ENCODE measurements around the gene BAIAP2L1.

The BAIAP2L1 gene

GRCh38 chr7:98360221-98361130 is 40.4 kb downstream of the BAIAP2L1 start:
- DNase-seq (ENCODE audit: low spot score) = no peak
- H2BK120ac ChIP-seq (ENCODE audit: low read depth, low read length) = no peak overlapping the region
- no peak overlapping the region for H4K8ac ChIP-seq (ENCODE audit: low read depth, low read length)
- no peaks in the 10 kb centered on the region for H3K27me3 ChIP-seq (ENCODE audit: control insufficient read depth in 3 of 3, insufficient read depth in 3 of 3, low read depth in 1 of 3, low read length in 3 of 3)
- H3K18ac ChIP-seq (ENCODE audit: low read length) = no peak overlapping the region
- H4K91ac ChIP-seq (ENCODE audit: low read depth, low read length, poor library complexity) = no peak overlapping the region
- no peak overlapping the region for H2AFZ ChIP-seq (ENCODE audit: low read length)
- no peaks in the 10 kb centered on the region for H3K36me3 ChIP-seq (replicated peaks in 1 of 2; ENCODE audit: control insufficient read depth in 2 of 2, insufficient read depth in 2 of 2, low read length in 2 of 2)
- no peak overlapping the region for H3K9ac ChIP-seq (ENCODE audit: low read depth, low read length, poor library complexity)
- H2BK12ac ChIP-seq (ENCODE audit: low read length) = no peak overlapping the region
- peaks cover 0 to 1% of the 10 kb centered on the region in 2 donors for H3K4me1 ChIP-seq (ENCODE audit: control insufficient read depth in 2 of 2, insufficient read depth in 1 of 2, low read depth in 1 of 2, low read length in 2 of 2)
- no CpG with 5 or more reads among the region's 10 CpGs for WGBS, 2 donors (ENCODE audit: extremely low coverage in 2 of 2, insufficient read length in 2 of 2, insufficient replicate concordance in 1 of 2)
- H2BK15ac ChIP-seq (ENCODE audit: low read length) = no peak overlapping the region
- no peak overlapping the region for H2AK5ac ChIP-seq (ENCODE audit: low read depth, low read length)
- no peak overlapping the region for H3K23ac ChIP-seq (ENCODE audit: low read depth, low read length, poor library complexity)
- no peak overlapping the region for H3K14ac ChIP-seq (ENCODE audit: low read length)
- no peak overlapping the region for H3K4me3 ChIP-seq (ENCODE audit: low read length in 2 of 2)
- H3K4me2 ChIP-seq (ENCODE audit: insufficient read depth, low read length, poor library complexity, severe bottlenecking) = no peak overlapping the region
- no peak overlapping the region for H3K4ac ChIP-seq (ENCODE audit: low read length)
- no peak overlapping the region for H3K27ac ChIP-seq (replicated peaks; ENCODE audit: low read length)
- H3K9me3 ChIP-seq (replicated peaks in 1 of 2; ENCODE audit: control insufficient read depth in 2 of 2, insufficient read depth in 1 of 2, low read depth in 1 of 2, low read length in 2 of 2) = peaks cover 0 to 2% of the 10 kb centered on the region in 2 donors
- H3K79me1 ChIP-seq (ENCODE audit: low read depth, low read length) = peaks cover 2% of the 10 kb centered on the region
- H2BK5ac ChIP-seq (ENCODE audit: low read length) = no peak overlapping the region

GRCh38 chr7:98359395-98359794 is 41.5 kb downstream of the BAIAP2L1 start:
- H3K4me2 ChIP-seq (ENCODE audit: insufficient read depth, low read length, poor library complexity, severe bottlenecking) = no peak overlapping the region
- H3K18ac ChIP-seq (ENCODE audit: low read length) = no peak overlapping the region
- no peak overlapping the region for H2AK5ac ChIP-seq (ENCODE audit: low read depth, low read length)
- no peak overlapping the region for H2BK120ac ChIP-seq (ENCODE audit: low read depth, low read length)
- no peak overlapping the region for H3K23ac ChIP-seq (ENCODE audit: low read depth, low read length, poor library complexity)
- no peaks in the 10 kb centered on the region for H3K27me3 ChIP-seq (ENCODE audit: control insufficient read depth in 3 of 3, insufficient read depth in 3 of 3, low read depth in 1 of 3, low read length in 3 of 3)
- no peak overlapping the region for H3K4ac ChIP-seq (ENCODE audit: low read length)
- WGBS, 2 donors (ENCODE audit: extremely low coverage in 2 of 2, insufficient read length in 2 of 2, insufficient replicate concordance in 1 of 2) = no CpG with 5 or more reads among the region's 13 CpGs
- peaks cover 0 to 2% of the 10 kb centered on the region in 2 donors for H3K9me3 ChIP-seq (replicated peaks in 1 of 2; ENCODE audit: control insufficient read depth in 2 of 2, insufficient read depth in 1 of 2, low read depth in 1 of 2, low read length in 2 of 2)
- H3K4me1 ChIP-seq (ENCODE audit: control insufficient read depth in 2 of 2, insufficient read depth in 1 of 2, low read depth in 1 of 2, low read length in 2 of 2) = peaks cover 0 to 1% of the 10 kb centered on the region in 2 donors
- no peak overlapping the region for H3K9ac ChIP-seq (ENCODE audit: low read depth, low read length, poor library complexity)
- H4K8ac ChIP-seq (ENCODE audit: low read depth, low read length) = no peak overlapping the region
- no peak overlapping the region for H2BK5ac ChIP-seq (ENCODE audit: low read length)
- H2AFZ ChIP-seq (ENCODE audit: low read length) = no peak overlapping the region
- no peak overlapping the region for H3K14ac ChIP-seq (ENCODE audit: low read length)
- peaks cover 4% of the 10 kb centered on the region for H3K79me1 ChIP-seq (ENCODE audit: low read depth, low read length)
- peaks cover 0 to 2% of the 10 kb centered on the region in 2 donors for H3K36me3 ChIP-seq (replicated peaks in 1 of 2; ENCODE audit: control insufficient read depth in 2 of 2, insufficient read depth in 2 of 2, low read length in 2 of 2)
- H2BK15ac ChIP-seq (ENCODE audit: low read length) = no peak overlapping the region
- H4K91ac ChIP-seq (ENCODE audit: low read depth, low read length, poor library complexity) = no peak overlapping the region
- H3K4me3 ChIP-seq (ENCODE audit: low read length in 2 of 2) = no peak overlapping the region
- no peak for DNase-seq (ENCODE audit: low spot score)
- H3K27ac ChIP-seq (replicated peaks; ENCODE audit: low read length) = no peak overlapping the region
- H2BK12ac ChIP-seq (ENCODE audit: low read length) = no peak overlapping the region

- H3K79me1 ChIP-seq (ENCODE audit: low read depth, low read length) = peaks cover 4% of the 10 kb centered on the region
- no peak overlapping the region for H3K4me3 ChIP-seq (ENCODE audit: low read length in 2 of 2)
- no peak overlapping the region for H2BK120ac ChIP-seq (ENCODE audit: low read depth, low read length)
- peaks cover 0 to 1% of the 10 kb centered on the region in 2 donors for H3K4me1 ChIP-seq (ENCODE audit: control insufficient read depth in 2 of 2, insufficient read depth in 1 of 2, low read depth in 1 of 2, low read length in 2 of 2)
- no peak overlapping the region for H4K91ac ChIP-seq (ENCODE audit: low read depth, low read length, poor library complexity)
- H3K14ac ChIP-seq (ENCODE audit: low read length) = no peak overlapping the region
- H2AK5ac ChIP-seq (ENCODE audit: low read depth, low read length) = no peak overlapping the region
- H3K4me2 ChIP-seq (ENCODE audit: insufficient read depth, low read length, poor library complexity, severe bottlenecking) = no peak overlapping the region
- H3K9ac ChIP-seq (ENCODE audit: low read depth, low read length, poor library complexity) = no peak overlapping the region
- no peak overlapping the region for H3K4ac ChIP-seq (ENCODE audit: low read length)
- no peaks in the 10 kb centered on the region for H3K27me3 ChIP-seq (ENCODE audit: control insufficient read depth in 3 of 3, insufficient read depth in 3 of 3, low read depth in 1 of 3, low read length in 3 of 3)
- WGBS, 2 donors (ENCODE audit: extremely low coverage in 2 of 2, insufficient read length in 2 of 2, insufficient replicate concordance in 1 of 2) = no CpG with 5 or more reads among the region's 6 CpGs
- H2BK15ac ChIP-seq (ENCODE audit: low read length) = no peak overlapping the region
- H2BK5ac ChIP-seq (ENCODE audit: low read length) = no peak overlapping the region
- H3K23ac ChIP-seq (ENCODE audit: low read depth, low read length, poor library complexity) = no peak overlapping the region
- no peak overlapping the region for H4K8ac ChIP-seq (ENCODE audit: low read depth, low read length)
- no peak overlapping the region for H2BK12ac ChIP-seq (ENCODE audit: low read length)
- peaks cover 0 to 2% of the 10 kb centered on the region in 2 donors for H3K9me3 ChIP-seq (replicated peaks in 1 of 2; ENCODE audit: control insufficient read depth in 2 of 2, insufficient read depth in 1 of 2, low read depth in 1 of 2, low read length in 2 of 2)
- no peak for DNase-seq (ENCODE audit: low spot score)
- H2AFZ ChIP-seq (ENCODE audit: low read length) = no peak overlapping the region
- no peak overlapping the region for H3K27ac ChIP-seq (replicated peaks; ENCODE audit: low read length)
- H3K18ac ChIP-seq (ENCODE audit: low read length) = no peak overlapping the region
- peaks cover 0 to 2% of the 10 kb centered on the region in 2 donors for H3K36me3 ChIP-seq (replicated peaks in 1 of 2; ENCODE audit: control insufficient read depth in 2 of 2, insufficient read depth in 2 of 2, low read length in 2 of 2)
Observed at GRCh38 chr7:98358706-98359105, 42.2 kb downstream of the BAIAP2L1 start.

GRCh38 chr7:98357751-98358161 is 43.1 kb downstream of the BAIAP2L1 start:
- no peak overlapping the region for H3K14ac ChIP-seq (ENCODE audit: low read length)
- H3K4me3 ChIP-seq (ENCODE audit: low read length in 2 of 2) = no peak overlapping the region
- H3K4me1 ChIP-seq (ENCODE audit: control insufficient read depth in 2 of 2, insufficient read depth in 1 of 2, low read depth in 1 of 2, low read length in 2 of 2) = peaks cover 0 to 1% of the 10 kb centered on the region in 2 donors
- WGBS, 2 donors (ENCODE audit: extremely low coverage in 2 of 2, insufficient read length in 2 of 2, insufficient replicate concordance in 1 of 2) = no CpG with 5 or more reads among the region's 7 CpGs
- H2BK120ac ChIP-seq (ENCODE audit: low read depth, low read length) = no peak overlapping the region
- no peak overlapping the region for H2BK15ac ChIP-seq (ENCODE audit: low read length)
- H2AK5ac ChIP-seq (ENCODE audit: low read depth, low read length) = no peak overlapping the region
- DNase-seq (ENCODE audit: low spot score) = no peak
- peaks cover 0 to 2% of the 10 kb centered on the region in 2 donors for H3K36me3 ChIP-seq (replicated peaks in 1 of 2; ENCODE audit: control insufficient read depth in 2 of 2, insufficient read depth in 2 of 2, low read length in 2 of 2)
- H2AFZ ChIP-seq (ENCODE audit: low read length) = no peak overlapping the region
- no peak overlapping the region for H4K91ac ChIP-seq (ENCODE audit: low read depth, low read length, poor library complexity)
- H4K8ac ChIP-seq (ENCODE audit: low read depth, low read length) = no peak overlapping the region
- H2BK12ac ChIP-seq (ENCODE audit: low read length) = no peak overlapping the region
- H3K79me1 ChIP-seq (ENCODE audit: low read depth, low read length) = peaks cover 4% of the 10 kb centered on the region
- H3K23ac ChIP-seq (ENCODE audit: low read depth, low read length, poor library complexity) = no peak overlapping the region
- no peak overlapping the region for H3K18ac ChIP-seq (ENCODE audit: low read length)
- H3K4ac ChIP-seq (ENCODE audit: low read length) = no peak overlapping the region
- peaks cover 0 to 2% of the 10 kb centered on the region in 2 donors for H3K9me3 ChIP-seq (replicated peaks in 1 of 2; ENCODE audit: control insufficient read depth in 2 of 2, insufficient read depth in 1 of 2, low read depth in 1 of 2, low read length in 2 of 2)
- no peak overlapping the region for H3K4me2 ChIP-seq (ENCODE audit: insufficient read depth, low read length, poor library complexity, severe bottlenecking)
- H3K9ac ChIP-seq (ENCODE audit: low read depth, low read length, poor library complexity) = no peak overlapping the region
- H2BK5ac ChIP-seq (ENCODE audit: low read length) = no peak overlapping the region
- no peaks in the 10 kb centered on the region for H3K27me3 ChIP-seq (ENCODE audit: control insufficient read depth in 3 of 3, insufficient read depth in 3 of 3, low read depth in 1 of 3, low read length in 3 of 3)
- no peak overlapping the region for H3K27ac ChIP-seq (replicated peaks; ENCODE audit: low read length)
